Measurements from ENCODE around the gene AGO3. TPM values are rescaled to one million over a fixed set of nuclear protein-coding genes. Genes with fewer than 3 reads are reported as not detected.

The AGO3 gene
- total RNA-seq, 1 donor from 2014 or later: 27.0 TPM

GRCh38 chr1:35945327-35945726 is 14.4 kb downstream of the AGO3 start:
- no peak overlapping the region for H3K27ac ChIP-seq (ENCODE audit: low read depth, low read length)
- H3K36me3 Mint-ChIP-seq (ENCODE audit: low read depth, unreplicated experiment): no peaks in the 10 kb centered on the region
- H3K36me3 ChIP-seq (ENCODE audit: insufficient read depth, low read length): peaks cover 3% of the 10 kb centered on the region
- H3K9ac ChIP-seq (ENCODE audit: low read length): no peak overlapping the region
- H2AFZ ChIP-seq (ENCODE audit: low read depth, low read length): no peak overlapping the region
- no peaks in the 10 kb centered on the region for H3K9me3 ChIP-seq (ENCODE audit: insufficient read depth, low read depth, low read length)
- no peaks in the 10 kb centered on the region for H3K27me3 Mint-ChIP-seq (ENCODE audit: low read depth, unreplicated experiment)
- no peaks in the 10 kb centered on the region for H3K9me3 Mint-ChIP-seq (ENCODE audit: unreplicated experiment)
- DNase-seq (ENCODE audit: low read depth) (no peak), FAIRE-seq (no peak)
- H3K79me2 ChIP-seq (ENCODE audit: insufficient read depth, low read length): peaks cover 84% of the 10 kb centered on the region
- H3K4me2 ChIP-seq (ENCODE audit: low read length): no peak overlapping the region
- H4K20me1 ChIP-seq (ENCODE audit: insufficient read depth, low read length): peaks cover 54% of the 10 kb centered on the region
- peaks cover 5% of the 10 kb centered on the region for H3K4me1 Mint-ChIP-seq (ENCODE audit: low read depth, unreplicated experiment)
- H3K4me1 ChIP-seq (ENCODE audit: insufficient read depth, low read length): peaks cover 3% of the 10 kb centered on the region
- H3K27me3 ChIP-seq (ENCODE audit: insufficient read depth, low read length): no peaks in the 10 kb centered on the region
- no peak overlapping the region for H3K27ac Mint-ChIP-seq (ENCODE audit: unreplicated experiment)
- no peak overlapping the region for H3K4me3 ChIP-seq (ENCODE audit: insufficient read depth, low read depth, low read length)
- H3K4me3 Mint-ChIP-seq (ENCODE audit: unreplicated experiment): no peak overlapping the region
- TF ChIP-seq, protein P1, sequence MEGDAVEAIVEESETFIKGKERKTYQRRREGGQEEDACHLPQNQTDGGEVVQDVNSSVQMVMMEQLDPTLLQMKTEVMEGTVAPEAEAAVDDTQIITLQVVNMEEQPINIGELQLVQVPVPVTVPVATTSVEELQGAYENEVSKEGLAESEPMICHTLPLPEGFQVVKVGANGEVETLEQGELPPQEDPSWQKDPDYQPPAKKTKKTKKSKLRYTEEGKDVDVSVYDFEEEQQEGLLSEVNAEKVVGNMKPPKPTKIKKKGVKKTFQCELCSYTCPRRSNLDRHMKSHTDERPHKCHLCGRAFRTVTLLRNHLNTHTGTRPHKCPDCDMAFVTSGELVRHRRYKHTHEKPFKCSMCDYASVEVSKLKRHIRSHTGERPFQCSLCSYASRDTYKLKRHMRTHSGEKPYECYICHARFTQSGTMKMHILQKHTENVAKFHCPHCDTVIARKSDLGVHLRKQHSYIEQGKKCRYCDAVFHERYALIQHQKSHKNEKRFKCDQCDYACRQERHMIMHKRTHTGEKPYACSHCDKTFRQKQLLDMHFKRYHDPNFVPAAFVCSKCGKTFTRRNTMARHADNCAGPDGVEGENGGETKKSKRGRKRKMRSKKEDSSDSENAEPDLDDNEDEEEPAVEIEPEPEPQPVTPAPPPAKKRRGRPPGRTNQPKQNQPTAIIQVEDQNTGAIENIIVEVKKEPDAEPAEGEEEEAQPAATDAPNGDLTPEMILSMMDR (IDR thresholded peaks at IDR 0.05; ENCODE audit: insufficient read depth, low read depth, low read length): no peak
- no peak for TF ChIP-seq EZH2 (IDR thresholded peaks at IDR 0.05; ENCODE audit: insufficient read depth, low read length)

DNA sequence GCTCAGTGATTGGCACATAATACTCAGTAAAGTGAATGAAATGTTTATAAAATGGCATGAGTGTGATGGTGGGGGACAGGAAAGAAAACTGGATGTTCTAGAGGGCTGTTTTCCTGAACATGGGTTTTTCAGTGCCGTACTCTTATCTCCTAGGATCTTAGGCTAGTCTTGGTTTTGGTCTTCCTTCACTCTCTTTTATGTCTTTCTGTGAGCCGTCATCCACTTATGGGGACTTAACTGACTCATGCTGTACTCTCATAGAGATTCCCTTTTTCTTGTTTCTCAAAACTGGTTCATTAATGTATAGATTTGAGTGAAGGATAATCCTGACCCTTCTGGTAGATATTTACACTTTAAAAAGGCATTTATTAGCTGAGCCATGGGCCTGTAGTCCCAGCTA is 16.6 kb downstream of the AGO3 start:
- Histone ChIP-seq H2AFZ (ENCODE audit: low read depth, low read length) (no peak overlapping the region), H4K20me1 (ENCODE audit: insufficient read depth, low read length) (peaks cover 38% of the 10 kb centered on the region), H3K36me3 (ENCODE audit: insufficient read depth, low read length) (peaks cover 3% of the 10 kb centered on the region), H3K4me2 (ENCODE audit: low read length) (no peak overlapping the region), H3K4me1 (ENCODE audit: insufficient read depth, low read length) (peaks cover 3% of the 10 kb centered on the region), H3K9me3 (ENCODE audit: insufficient read depth, low read depth, low read length) (no peaks in the 10 kb centered on the region), H3K27me3 (ENCODE audit: insufficient read depth, low read length) (no peaks in the 10 kb centered on the region), H3K79me2 (ENCODE audit: insufficient read depth, low read length) (peaks cover 77% of the 10 kb centered on the region), H3K27ac (ENCODE audit: low read depth, low read length) (no peak overlapping the region), H3K9ac (ENCODE audit: low read length) (no peak overlapping the region), H3K4me3 (ENCODE audit: insufficient read depth, low read depth, low read length) (no peak overlapping the region)
- Mint-ChIP-seq H3K36me3 (ENCODE audit: low read depth, unreplicated experiment) (no peaks in the 10 kb centered on the region), H3K27ac (ENCODE audit: unreplicated experiment) (no peak overlapping the region), H3K27me3 (ENCODE audit: low read depth, unreplicated experiment) (no peaks in the 10 kb centered on the region), H3K4me1 (ENCODE audit: low read depth, unreplicated experiment) (peaks cover 7% of the 10 kb centered on the region), H3K9me3 (ENCODE audit: unreplicated experiment) (no peaks in the 10 kb centered on the region), H3K4me3 (ENCODE audit: unreplicated experiment) (no peak overlapping the region)
- TF ChIP-seq, protein P1 (IDR thresholded peaks at IDR 0.05; ENCODE audit: insufficient read depth, low read depth, low read length): no peak
- no peak for TF ChIP-seq EZH2 (IDR thresholded peaks at IDR 0.05; ENCODE audit: insufficient read depth, low read length)
- FAIRE-seq (no peak), DNase-seq (ENCODE audit: low read depth) (no peak)

DNA sequence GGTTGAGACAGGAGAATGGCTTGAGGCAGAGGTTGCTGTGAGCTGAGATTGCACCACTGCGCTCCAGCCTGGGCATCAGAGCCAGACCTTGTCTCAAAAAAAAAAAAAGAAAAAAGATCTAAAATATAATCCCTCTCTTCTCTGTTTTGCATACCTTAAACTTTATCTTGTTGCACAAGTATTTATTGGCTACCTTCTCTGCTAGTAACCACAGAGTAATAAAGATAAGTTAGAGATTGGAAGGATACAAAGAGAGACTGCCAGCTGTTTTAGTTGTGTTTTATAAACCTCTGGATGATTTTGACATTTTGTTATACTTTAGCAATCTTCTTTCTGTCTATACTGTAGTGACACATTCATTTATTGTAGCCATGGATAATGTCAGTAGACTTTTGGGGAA is 27.7 kb downstream of the AGO3 start:
- no peak overlapping the region for H3K27ac Mint-ChIP-seq (ENCODE audit: unreplicated experiment)
- Histone ChIP-seq H3K79me2 (ENCODE audit: insufficient read depth, low read length) (peaks cover 26% of the 10 kb centered on the region), H3K9ac (ENCODE audit: low read length) (no peak overlapping the region), H4K20me1 (ENCODE audit: insufficient read depth, low read length) (peaks cover 6% of the 10 kb centered on the region), H3K4me1 (ENCODE audit: insufficient read depth, low read length) (no peaks in the 10 kb centered on the region), H3K27me3 (ENCODE audit: insufficient read depth, low read length) (no peaks in the 10 kb centered on the region), H3K4me3 (ENCODE audit: insufficient read depth, low read depth, low read length) (no peak overlapping the region), H3K36me3 (ENCODE audit: insufficient read depth, low read length) (no peaks in the 10 kb centered on the region), H3K27ac (ENCODE audit: low read depth, low read length) (no peak overlapping the region), H3K9me3 (ENCODE audit: insufficient read depth, low read depth, low read length) (no peaks in the 10 kb centered on the region), H2AFZ (ENCODE audit: low read depth, low read length) (no peak overlapping the region), H3K4me2 (ENCODE audit: low read length) (no peak overlapping the region)
- no peaks in the 10 kb centered on the region for H3K9me3 Mint-ChIP-seq (ENCODE audit: unreplicated experiment)
- H3K4me3 Mint-ChIP-seq (ENCODE audit: unreplicated experiment): no peak overlapping the region
- no peaks in the 10 kb centered on the region for H3K4me1 Mint-ChIP-seq (ENCODE audit: low read depth, unreplicated experiment)
- DNase-seq (ENCODE audit: low read depth): peak; percentile 16
- FAIRE-seq: no peak
- TF ChIP-seq EZH2 (IDR thresholded peaks at IDR 0.05; ENCODE audit: insufficient read depth, low read length): no peak
- TF ChIP-seq, protein P1 (IDR thresholded peaks at IDR 0.05; ENCODE audit: insufficient read depth, low read depth, low read length): no peak
- no peaks in the 10 kb centered on the region for H3K27me3 Mint-ChIP-seq (ENCODE audit: low read depth, unreplicated experiment)
- no peaks in the 10 kb centered on the region for H3K36me3 Mint-ChIP-seq (ENCODE audit: low read depth, unreplicated experiment)

Data from astrocyte (in vitro differentiated cells and primary cell).